K562 (cell line): Measurements from ENCODE around the gene CD46. TPM values are rescaled to one million over a fixed set of nuclear protein-coding genes. Genes with fewer than 3 reads are reported as not detected.
A peak's percentile ranks its signal among the peaks of the same experiment; 100 is the strongest.

ENCODE experiments used
- ATAC-seq: fragments of 200-7000 bp; cut with Tn5 transposase; 3 replicates; pipeline ENCODE4 v1.9.1; 2020; ENCODE audit warnings: moderate library complexity
- BruUV-seq: library from RNA; stranded (reverse); fragments of 400-500 nt; replicated peaks from 2 replicates; lab custom pipeline; 2021; lab: Mats Ljungman, UMichigan
- CTCF ChIA-PET: fragments of 300-600 bp; formaldehyde crosslinking; extraction: SDS; loops from one replicate; lab custom pipeline; 2021; ENCODE audit warnings: low intra/inter-chr PET ratio; lab: Yijun Ruan, JAX
- POLR2A ChIA-PET: fragments of 300-600, 350-650 bp; sonication (Branson Sonifier 250); formaldehyde crosslinking; extraction: SDS; loops from one replicate; lab custom pipeline; 2021; ENCODE audit warnings: antibody characterized with exemption, inconsistent platforms; lab: Yijun Ruan, JAX
- DNase-seq, 4 experiments: peaks; one replicate each; pipeline versions ENCODE4 v3.0.0 to v3.0.0-alpha.2; 2011 to 2018; ENCODE audit warnings: low spot score in 3 of 4, mixed read lengths in 3 of 4; ENCODE audit errors: extremely low read depth in 1 of 4
- FAIRE-seq: peaks from 2 replicates; lab custom pipeline; 2011; peaks lifted over from hg19 to GRCh38; lab: Jason Lieb, UNC
- H2AFZ ChIP-seq: 2 replicates; pipeline ENCODE4 v1.6.0; 2011; ENCODE audit warnings: low read depth, low read length, control low read depth, inconsistent platforms
- H3K27ac ChIP-seq: fragments of 200-600 bp; 3 replicates; pipeline ENCODE4 v1.8.0; 2011; ENCODE audit warnings: low read depth, mild to moderate bottlenecking, control low read depth, inconsistent platforms, low read length, moderate library complexity, mixed read lengths; ENCODE audit errors: extremely low read depth
- H3K27me3 ChIP-seq, 2 experiments: fragments of 300-600 bp in 1 of 2; 2 replicates in 1 of 2; 3 replicates in 1 of 2; pipeline versions ENCODE4 v1.6.0 to v1.8.0; 2011; ENCODE audit warnings: inconsistent platforms in 2 of 2, low read length in 2 of 2, mild to moderate bottlenecking in 1 of 2, mixed read lengths in 1 of 2, moderate library complexity in 1 of 2; ENCODE audit not compliant: control insufficient read depth in 2 of 2, insufficient read depth in 2 of 2
- H3K36me3 ChIP-seq: fragments of 300-600 bp; 3 replicates; pipeline ENCODE4 v1.8.0; 2011; ENCODE audit warnings: mild to moderate bottlenecking, low read length, inconsistent platforms; ENCODE audit not compliant: control insufficient read depth, insufficient read depth
- H3K4me1 ChIP-seq, 2 experiments: fragments of 200-600 bp in 1 of 2; replicated peaks in 1 of 2; 2 replicates in 1 of 2; 3 replicates in 1 of 2; pipeline versions ENCODE4 v1.5.1 to v1.8.0; 2011; ENCODE audit warnings: inconsistent platforms in 2 of 2, low read length in 2 of 2, mild to moderate bottlenecking in 1 of 2, mixed read lengths in 1 of 2, moderate library complexity in 1 of 2; ENCODE audit not compliant: control insufficient read depth in 2 of 2, insufficient read depth in 2 of 2
- H3K4me2 ChIP-seq: 2 replicates; pipeline ENCODE4 v1.6.1; 2011; ENCODE audit warnings: low read length, control low read depth, inconsistent platforms, mixed read lengths; ENCODE audit not compliant: insufficient read depth
- H3K4me3 ChIP-seq: fragments of 200-600 bp; sonication (generic), shearing (Covaris generic); 2 replicates; pipeline ENCODE4 v1.5.1; 2016; ENCODE audit warnings: control low read depth, inconsistent platforms
- H3K79me2 ChIP-seq: fragments of 200-600 bp; 3 replicates; pipeline ENCODE4 v1.8.0; 2011; ENCODE audit warnings: low read length, inconsistent platforms; ENCODE audit not compliant: control insufficient read depth, insufficient read depth
- H3K9ac ChIP-seq, 2 experiments: 2 replicates each; pipeline versions ENCODE4 v1.6.0 to v1.6.1; 2011; ENCODE audit warnings: low read depth in 2 of 2, low read length in 2 of 2, control low read depth in 1 of 2, inconsistent platforms in 1 of 2, mild to moderate bottlenecking in 1 of 2, mixed read lengths in 1 of 2; ENCODE audit not compliant: insufficient read depth in 1 of 2
- H3K9me1 ChIP-seq: one replicate; pipeline ENCODE4 v1.6.0; 2011; ENCODE audit warnings: inconsistent platforms, mild to moderate bottlenecking, low read length, moderate library complexity; ENCODE audit not compliant: control insufficient read depth, insufficient read depth
- H3K9me3 ChIP-seq: replicated peaks from 2 replicates; pipeline ENCODE4 v1.5.1; 2011; ENCODE audit warnings: low read depth, low read length, inconsistent platforms; ENCODE audit not compliant: control insufficient read depth, insufficient read depth
- H4K20me1 ChIP-seq: replicated peaks from 2 replicates; pipeline ENCODE4 v1.6.1; 2011; ENCODE audit warnings: low read length, inconsistent platforms, mixed read lengths; ENCODE audit not compliant: control insufficient read depth, insufficient read depth
- CC2D1A ChIP-seq: fragments of 450-650 bp; IDR thresholded peaks from 2 replicates; pipeline ENCODE4 v1.6.1; 2017; ENCODE audit warnings: mild to moderate bottlenecking
- ERF ChIP-seq: fragments of 450-650 bp; formaldehyde crosslinking; IDR thresholded peaks from 2 replicates; pipeline ENCODE4 v1.4.0; 2020; ENCODE audit warnings: mild to moderate bottlenecking, mixed read lengths
- FOXJ3 ChIP-seq: sonication (generic); formaldehyde crosslinking; IDR thresholded peaks from 2 replicates; pipeline ENCODE4 v1.4.0; 2020; ENCODE audit warnings: mild to moderate bottlenecking, missing genetic modification reagents
- GTF2E2 ChIP-seq: fragments of 200-800 bp; sonication (Bioruptor generic); IDR thresholded peaks from 2 replicates; pipeline ENCODE4 v1.6.1; 2016; ENCODE audit warnings: missing genetic modification characterization, missing compliant biosample characterization
- HDAC1 ChIP-seq, 2 experiments: fragments of 450-650 bp; IDR thresholded peaks; 2 replicates each; pipeline ENCODE4 v1.6.1; 2016 to 2017; ENCODE audit warnings: inconsistent platforms in 1 of 2, mild to moderate bottlenecking in 1 of 2, moderate library complexity in 1 of 2
- HEY1 ChIP-seq: fragments of 250-450 bp; sonication (Bioruptor Pico); IDR thresholded peaks from 2 replicates; pipeline ENCODE4 v1.5.0; 2020; ENCODE audit warnings: mild to moderate bottlenecking, moderate library complexity, borderline replicate concordance
- IFI16 ChIP-seq: fragments of 250-450 bp; sonication (Bioruptor Pico); IDR thresholded peaks from 2 replicates; pipeline ENCODE4 v2.1.2; 2022; ENCODE audit warnings: mild to moderate bottlenecking, inconsistent platforms
- KLF10 ChIP-seq: fragments of 250-450 bp; sonication (Bioruptor Pico); IDR thresholded peaks from 2 replicates; pipeline ENCODE4 v1.6.1; 2021; ENCODE audit warnings: matching md5 sums
- MTF1 ChIP-seq: fragments of 250-450 bp; sonication (Bioruptor Pico); IDR thresholded peaks from 2 replicates; pipeline ENCODE4 v1.9.0; 2021; ENCODE audit warnings: moderate library complexity, mild to moderate bottlenecking, inconsistent platforms, borderline replicate concordance
- NCOA1 ChIP-seq: fragments of 450-650 bp; IDR thresholded peaks from 2 replicates; pipeline ENCODE4 v1.6.1; 2016; ENCODE audit warnings: low read depth
- NELFE ChIP-seq: IDR thresholded peaks from 2 replicates; pipeline ENCODE4 v1.6.1; 2011; ENCODE audit warnings: mild to moderate bottlenecking; ENCODE audit not compliant: insufficient read depth, insufficient read length
- NR2C2 ChIP-seq, 2 experiments: fragments of 200-800 bp in 1 of 2; sonication (Bioruptor generic) in 1 of 2; sonication (generic) in 1 of 2; formaldehyde crosslinking in 1 of 2; IDR thresholded peaks; 2 replicates each; pipeline versions ENCODE4 v1.6.1 to v1.8.0; 2016 to 2022; ENCODE audit warnings: mild to moderate bottlenecking in 1 of 2, missing compliant biosample characterization in 1 of 2, missing genetic modification characterization in 1 of 2, missing genetic modification reagents in 1 of 2
- PHF8 ChIP-seq: fragments of 200-600 bp; sonication (generic); IDR thresholded peaks from 2 replicates; pipeline ENCODE4 v1.6.1; 2012; ENCODE audit warnings: mixed run types, mild to moderate bottlenecking, inconsistent platforms, low read length, moderate library complexity, borderline replicate concordance
- SNRNP70 ChIP-seq: fragments of 200-400 bp; formaldehyde crosslinking; optimal IDR thresholded peaks from 2 replicates; pipeline ENCODE3; 2017; ENCODE audit warnings: low read depth, low read length
- ZNF717 ChIP-seq: fragments of 250-450 bp; sonication (Bioruptor Pico); IDR thresholded peaks from 2 replicates; pipeline ENCODE4 v1.5.0; 2021
- ZSCAN32 ChIP-seq: fragments of 450-650 bp; formaldehyde crosslinking; IDR thresholded peaks from 2 replicates; pipeline ENCODE4 v1.4.0; 2020; ENCODE audit warnings: mild to moderate bottlenecking, moderate library complexity
- WGBS: fragments of 100-300 bp; shearing (Covaris generic); methylation state at CpG from one replicate; pipeline ENCODE4 v1.1.6; 2016; ENCODE audit warnings: low coverage, mixed read lengths; ENCODE audit not compliant: insufficient coverage; ENCODE audit errors: missing lambda C conversion rate; 5-methylcytosine and 5-hydroxymethylcytosine counted together
- in situ Hi-C: fragments of 300-500 bp; cut with MboI; formaldehyde crosslinking; loops from 4 replicates; pipeline ENCODE4 v1.15.0; 2018; ENCODE audit warnings: inconsistent platforms, mixed read lengths
- intact Hi-C: fragments of 100-400 bp; cut with micrococcal nuclease; formaldehyde crosslinking; loops from 2 replicates; pipeline ENCODE4 v1.14.2; 2022
- polyA plus RNA-seq, 8 experiments: library from polyadenylated mRNA; depleted of rRNA in 4 of 8; stranded (reverse) in 5 of 8; unstranded in 3 of 8; fragments of >200 nt; fragmentation: Nextera tagmentation in 2 of 8; fragmentation: Illumina TruSeq in 1 of 8; extraction: Ambion mirVana in 2 of 8; extraction: Trizol in 1 of 8; gene quantifications; 2 replicates each; pipeline versions ENCODE4 v1.2.1 to v1.2.3, GENCODE V29; 2011 to 2014; ENCODE audit warnings: inconsistent platforms in 1 of 8, missing spikeins in 1 of 8
- total RNA-seq, 7 experiments: library from RNA; depleted of rRNA in 6 of 7; stranded (reverse); fragments of >200 nt in 6 of 7; fragmentation: Illumina TruSeq in 2 of 7; extraction: Trizol in 2 of 7; gene quantifications; 2 replicates each; pipeline versions ENCODE4 v1.2.1 to v1.2.3, GENCODE V29; 2011 to 2021; ENCODE audit warnings: low replicate concordance in 1 of 7
- TF ChIP-seq, protein P1 (sequence below), 2 experiments: fragments of 450-650 bp; IDR thresholded peaks; 2 replicates each; pipeline ENCODE4 v1.6.1; 2016
- TF ChIP-seq, protein P2 (sequence below): fragments of 450-650 bp; IDR thresholded peaks from 2 replicates; pipeline ENCODE4 v1.6.1; 2016; ENCODE audit warnings: low read depth, mild to moderate bottlenecking, moderate library complexity
- TF ChIP-seq, protein P3 (sequence below): sonication (generic); formaldehyde crosslinking; IDR thresholded peaks from 2 replicates; pipeline ENCODE4 v1.8.0; 2022; ENCODE audit warnings: mild to moderate bottlenecking, missing genetic modification reagents

CD46 gene
- total and polyA plus RNA-seq, 9 of the 15 experiments (the other 6 are each of a cell fraction or from before 2014, with no cell fraction given), result 87.9 to 374 (median 156) TPM

DNA sequence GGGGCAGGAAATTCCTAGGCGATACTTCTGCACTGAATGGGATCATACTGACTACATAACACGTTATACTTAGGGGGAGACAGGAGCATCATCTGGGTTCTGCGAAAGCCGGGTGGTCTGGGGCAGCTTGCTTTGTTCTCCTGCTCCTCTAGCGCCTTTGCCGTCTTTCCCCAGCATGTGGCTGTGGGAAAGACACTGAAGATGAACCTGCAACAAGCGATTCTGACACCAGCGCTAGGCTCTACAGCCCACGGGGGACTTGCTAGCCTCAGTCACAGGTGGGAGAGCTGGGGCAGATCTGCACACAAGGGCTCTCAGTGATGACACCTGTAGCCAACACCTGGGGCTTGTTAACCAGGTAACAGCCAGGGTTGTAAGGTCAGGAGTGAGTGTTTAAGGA lies 51.8 kb downstream of the CD46 start (continued):
- no peak for TF ChIP-seq NELFE
- no peak for TF ChIP-seq KLF10 (CRISPR knock-in tag)
- no peak for TF ChIP-seq PHF8
- TF ChIP-seq, protein P1, sequence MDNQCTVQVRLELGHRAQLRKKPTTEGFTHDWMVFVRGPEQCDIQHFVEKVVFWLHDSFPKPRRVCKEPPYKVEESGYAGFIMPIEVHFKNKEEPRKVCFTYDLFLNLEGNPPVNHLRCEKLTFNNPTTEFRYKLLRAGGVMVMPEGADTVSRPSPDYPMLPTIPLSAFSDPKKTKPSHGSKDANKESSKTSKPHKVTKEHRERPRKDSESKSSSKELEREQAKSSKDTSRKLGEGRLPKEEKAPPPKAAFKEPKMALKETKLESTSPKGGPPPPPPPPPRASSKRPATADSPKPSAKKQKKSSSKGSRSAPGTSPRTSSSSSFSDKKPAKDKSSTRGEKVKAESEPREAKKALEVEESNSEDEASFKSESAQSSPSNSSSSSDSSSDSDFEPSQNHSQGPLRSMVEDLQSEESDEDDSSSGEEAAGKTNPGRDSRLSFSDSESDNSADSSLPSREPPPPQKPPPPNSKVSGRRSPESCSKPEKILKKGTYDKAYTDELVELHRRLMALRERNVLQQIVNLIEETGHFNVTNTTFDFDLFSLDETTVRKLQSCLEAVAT (IDR thresholded peaks at IDR 0.05), result no peak
- TF ChIP-seq ZSCAN32 (CRISPR knock-in tag), result no peak
- TF ChIP-seq ZNF717 (CRISPR knock-in tag), result no peak
- no peak for TF ChIP-seq HDAC1 (IDR thresholded peaks at IDR 0.05)
- TF ChIP-seq, all 486 proteins: peak for 0

DNA sequence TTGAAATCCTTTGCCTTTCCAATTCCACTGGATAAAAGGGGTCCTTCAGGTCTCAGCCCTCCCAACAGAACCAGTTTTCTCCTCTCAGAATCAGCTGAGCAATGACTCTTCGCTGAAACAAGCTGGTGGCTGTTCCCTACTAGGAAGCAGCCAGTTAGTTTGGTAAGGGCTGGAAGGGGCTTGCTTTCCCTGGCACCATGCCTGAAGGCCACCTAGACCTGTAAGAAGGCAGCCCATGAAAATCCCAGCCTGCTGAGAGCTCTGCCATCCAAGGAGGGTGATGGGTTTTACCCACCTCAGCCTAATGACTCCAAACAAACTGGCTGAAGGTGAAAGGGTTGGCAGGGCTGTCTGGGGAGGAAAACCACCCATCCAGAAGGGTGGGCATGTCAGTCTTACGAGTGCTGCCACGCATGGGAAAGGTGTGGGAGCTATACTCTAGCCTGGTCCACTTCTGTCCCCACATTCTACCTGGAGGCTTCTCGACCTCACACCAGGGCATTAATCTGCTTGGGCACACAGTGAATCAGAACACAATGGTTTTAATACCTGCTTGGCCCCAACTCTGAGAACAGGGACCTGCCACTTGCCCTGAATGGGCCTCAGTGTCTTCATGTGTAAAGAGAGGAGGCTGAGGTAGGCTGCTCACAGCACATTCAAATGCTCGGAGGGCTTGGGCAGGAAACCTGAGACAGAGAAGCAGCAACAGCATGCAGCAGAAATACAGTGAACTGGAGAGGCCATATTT lies 53.0 kb downstream of the CD46 start:
- H3K9me1 ChIP-seq, result no peaks in the 10 kb centered on the region
- WGBS, result 63% methylated on average over 5 of the region's 5 CpGs
- no peaks in the 10 kb centered on the region for H3K79me2 ChIP-seq
- no peak for ATAC-seq
- H3K9me3 ChIP-seq, result no peaks in the 10 kb centered on the region
- in situ Hi-C loops (no loop called here), intact Hi-C loops (no loop called here)
- no peak for DNase-seq
- H3K9ac ChIP-seq, result peak overlapping the region in 1 of 2 experiments; percentile 40; a peak in 1 of 4 replicates
- no TSS peak for BruUV-seq
- CTCF ChIA-PET, result no interaction called here
- H3K4me3 ChIP-seq, result no peak overlapping the region
- POLR2A ChIA-PET, result interaction anchor here (0.8 to 2.4 kb wide), 4 partner anchors 9 to 132 kb away, joined by 3 to 8 read pairs (median 5); no protein-coding TSS in a partner anchor
- H4K20me1 ChIP-seq, result no peaks in the 10 kb centered on the region
- FAIRE-seq, result no peak
- H3K27ac ChIP-seq, result no peak overlapping the region; the same call in 2 of the 3 replicates
- no peak overlapping the region for H3K4me2 ChIP-seq
- H3K4me1 ChIP-seq, result peaks cover 25 to 41% of the 10 kb centered on the region in 2 experiments
- H3K27me3 ChIP-seq, result no peaks in the 10 kb centered on the region
- H3K36me3 ChIP-seq, result peaks cover 24% of the 10 kb centered on the region; the same call in 2 of the 3 replicates
- H2AFZ ChIP-seq, result no peak overlapping the region
- TF ChIP-seq CC2D1A (no peak), ZNF717 (CRISPR knock-in tag) (no peak), SNRNP70 (no peak), GTF2E2 (tag) (no peak), IFI16 (CRISPR knock-in tag) (no peak), MTF1 (CRISPR knock-in tag) (no peak), FOXJ3 (CRISPR knock-in tag) (no peak), ERF (CRISPR knock-in tag) (no peak), NR2C2 (CRISPR knock-in tag; IDR thresholded peaks at IDR 0.05) (no peak), NR2C2 (tag; IDR thresholded peaks at IDR 0.05) (no peak), NCOA1 (no peak), HEY1 (CRISPR knock-in tag) (no peak)
- TF ChIP-seq, protein P2, sequence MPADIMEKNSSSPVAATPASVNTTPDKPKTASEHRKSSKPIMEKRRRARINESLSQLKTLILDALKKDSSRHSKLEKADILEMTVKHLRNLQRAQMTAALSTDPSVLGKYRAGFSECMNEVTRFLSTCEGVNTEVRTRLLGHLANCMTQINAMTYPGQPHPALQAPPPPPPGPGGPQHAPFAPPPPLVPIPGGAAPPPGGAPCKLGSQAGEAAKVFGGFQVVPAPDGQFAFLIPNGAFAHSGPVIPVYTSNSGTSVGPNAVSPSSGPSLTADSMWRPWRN, result no peak
- TF ChIP-seq, protein P3, sequence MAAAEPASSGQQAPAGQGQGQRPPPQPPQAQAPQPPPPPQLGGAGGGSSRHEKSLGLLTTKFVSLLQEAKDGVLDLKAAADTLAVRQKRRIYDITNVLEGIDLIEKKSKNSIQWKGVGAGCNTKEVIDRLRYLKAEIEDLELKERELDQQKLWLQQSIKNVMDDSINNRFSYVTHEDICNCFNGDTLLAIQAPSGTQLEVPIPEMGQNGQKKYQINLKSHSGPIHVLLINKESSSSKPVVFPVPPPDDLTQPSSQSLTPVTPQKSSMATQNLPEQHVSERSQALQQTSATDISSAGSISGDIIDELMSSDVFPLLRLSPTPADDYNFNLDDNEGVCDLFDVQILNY (CRISPR knock-in tag), result no peak
